ENCODE data around the gene EHBP1.
"Not testable (repeated sequence)": the region's sequence is repeated elsewhere in the genome, so short reads cannot be mapped to it uniquely, and the experiment has no call there.

EHBP1 gene

GRCh38 chr2:63073994-63074393 is 368.5 kb downstream of the EHBP1 start:
- no peak for DNase-seq (ENCODE audit: low spot score)

GRCh38 chr2:63074399-63074798 is 368.9 kb downstream of the EHBP1 start:
- DNase-seq (ENCODE audit: low spot score), result not testable (repeated sequence)

GRCh38 chr2:63078852-63079606 is 373.5 kb downstream of the EHBP1 start:
- peak; percentile 23 for DNase-seq (ENCODE audit: low spot score)

GRCh38 chr2:63081404-63081803 is 375.9 kb downstream of the EHBP1 start:
- no peak for DNase-seq (ENCODE audit: low spot score)

GRCh38 chr2:63086687-63087086 is 381.2 kb downstream of the EHBP1 start:
- DNase-seq (ENCODE audit: low spot score), result no peak

- DNase-seq (ENCODE audit: low spot score), result no peak
Measured at GRCh38 chr2:63092401-63092800, 386.9 kb downstream of the EHBP1 start.

- no peak for DNase-seq (ENCODE audit: low spot score)
Measured at GRCh38 chr2:63092857-63093256, 387.3 kb downstream of the EHBP1 start.

GRCh38 chr2:63093502-63093901 is 388.0 kb downstream of the EHBP1 start:
- DNase-seq (ENCODE audit: low spot score), result no peak

Data from AG20443 (cell line).